GM10248 (cell line): ENCODE results near the gene ZNF574.
A peak's percentile ranks its signal among the peaks of the same experiment; 100 is the strongest.

ENCODE experiments used
- CTCF ChIA-PET: fragments of 300-600 bp; sonication (Branson Sonifier 250); formaldehyde crosslinking; extraction: SDS; loops from one replicate; lab custom pipeline; 2021; ENCODE audit warnings: antibody characterized with exemption; lab: Yijun Ruan, JAX
- POLR2A ChIA-PET: fragments of 350-650 bp; sonication (Branson Sonifier 250); formaldehyde crosslinking; extraction: SDS; loops from one replicate; lab custom pipeline; 2020; ENCODE audit warnings: antibody characterized with exemption; lab: Yijun Ruan, JAX
- DNase-seq: peaks from one replicate; pipeline ENCODE4 v3.0.0; 2012; ENCODE audit errors: extremely low spot score
- TF ChIP-seq, protein P1 (sequence below): IDR thresholded peaks from 2 replicates; pipeline ENCODE4 v1.5.1; 2012; ENCODE audit warnings: mild to moderate bottlenecking, low read depth; ENCODE audit errors: extremely low read depth, missing control alignments, control extremely low read depth

The ZNF574 gene

DNA sequence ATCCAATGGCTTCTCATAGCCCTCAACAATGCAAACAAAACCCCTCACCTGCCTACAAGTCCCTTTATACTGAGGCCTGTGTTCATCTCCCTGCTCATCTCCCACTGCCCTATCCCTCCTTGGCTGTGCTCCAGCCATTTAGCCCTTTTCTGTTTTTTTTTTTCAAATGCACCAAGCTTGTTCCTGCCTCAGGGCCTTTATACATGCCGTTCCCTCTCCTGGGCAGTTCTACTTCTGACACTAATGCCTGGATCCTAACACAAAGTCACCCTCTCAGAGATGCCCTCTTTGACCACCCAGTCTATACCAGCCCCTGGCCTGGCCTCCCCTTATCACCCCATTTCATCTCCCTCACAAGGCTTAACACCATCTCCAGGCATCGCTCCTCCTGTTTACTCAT, 26.9 kb downstream of the ZNF574 start:
- TF ChIP-seq, protein P1, sequence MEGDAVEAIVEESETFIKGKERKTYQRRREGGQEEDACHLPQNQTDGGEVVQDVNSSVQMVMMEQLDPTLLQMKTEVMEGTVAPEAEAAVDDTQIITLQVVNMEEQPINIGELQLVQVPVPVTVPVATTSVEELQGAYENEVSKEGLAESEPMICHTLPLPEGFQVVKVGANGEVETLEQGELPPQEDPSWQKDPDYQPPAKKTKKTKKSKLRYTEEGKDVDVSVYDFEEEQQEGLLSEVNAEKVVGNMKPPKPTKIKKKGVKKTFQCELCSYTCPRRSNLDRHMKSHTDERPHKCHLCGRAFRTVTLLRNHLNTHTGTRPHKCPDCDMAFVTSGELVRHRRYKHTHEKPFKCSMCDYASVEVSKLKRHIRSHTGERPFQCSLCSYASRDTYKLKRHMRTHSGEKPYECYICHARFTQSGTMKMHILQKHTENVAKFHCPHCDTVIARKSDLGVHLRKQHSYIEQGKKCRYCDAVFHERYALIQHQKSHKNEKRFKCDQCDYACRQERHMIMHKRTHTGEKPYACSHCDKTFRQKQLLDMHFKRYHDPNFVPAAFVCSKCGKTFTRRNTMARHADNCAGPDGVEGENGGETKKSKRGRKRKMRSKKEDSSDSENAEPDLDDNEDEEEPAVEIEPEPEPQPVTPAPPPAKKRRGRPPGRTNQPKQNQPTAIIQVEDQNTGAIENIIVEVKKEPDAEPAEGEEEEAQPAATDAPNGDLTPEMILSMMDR: no peak
- CTCF ChIA-PET: interaction anchor here (0.7 to 1.8 kb wide), 7 partner anchors 11 to 336 kb away, joined by 3 to 5 read pairs (median 4); partner anchors contain the start of gene POU2F2
- DNase-seq: no peak
- POLR2A ChIA-PET: no interaction called here

DNA sequence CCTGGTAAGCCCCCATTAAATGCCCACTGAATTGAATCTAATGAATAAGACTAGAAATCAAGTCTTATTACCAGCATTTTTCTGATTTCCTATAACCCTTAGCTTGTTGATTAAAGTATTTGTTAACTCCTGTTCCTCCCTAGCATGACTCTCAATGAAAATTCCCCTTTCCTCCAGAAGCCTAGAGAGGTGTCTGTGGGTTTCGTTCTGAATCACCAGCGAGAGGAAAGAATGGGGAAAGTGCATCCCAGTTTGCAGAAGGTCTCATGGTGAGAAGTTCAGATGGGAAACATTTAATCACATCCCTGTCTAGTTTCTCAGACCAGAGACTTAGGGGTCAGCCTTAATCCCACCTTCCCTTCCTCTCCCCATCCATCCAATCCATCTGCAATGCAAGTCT, 29.4 kb downstream of the ZNF574 start:
- TF ChIP-seq, protein P1: no peak
- POLR2A ChIA-PET: no interaction called here
- no peak for DNase-seq
- CTCF ChIA-PET: interaction anchor here (1.2 to 2.1 kb wide), 3 partner anchors 11 to 79 kb away, joined by 4 to 5 read pairs (median 5); partner anchors contain the start of gene POU2F2

DNA sequence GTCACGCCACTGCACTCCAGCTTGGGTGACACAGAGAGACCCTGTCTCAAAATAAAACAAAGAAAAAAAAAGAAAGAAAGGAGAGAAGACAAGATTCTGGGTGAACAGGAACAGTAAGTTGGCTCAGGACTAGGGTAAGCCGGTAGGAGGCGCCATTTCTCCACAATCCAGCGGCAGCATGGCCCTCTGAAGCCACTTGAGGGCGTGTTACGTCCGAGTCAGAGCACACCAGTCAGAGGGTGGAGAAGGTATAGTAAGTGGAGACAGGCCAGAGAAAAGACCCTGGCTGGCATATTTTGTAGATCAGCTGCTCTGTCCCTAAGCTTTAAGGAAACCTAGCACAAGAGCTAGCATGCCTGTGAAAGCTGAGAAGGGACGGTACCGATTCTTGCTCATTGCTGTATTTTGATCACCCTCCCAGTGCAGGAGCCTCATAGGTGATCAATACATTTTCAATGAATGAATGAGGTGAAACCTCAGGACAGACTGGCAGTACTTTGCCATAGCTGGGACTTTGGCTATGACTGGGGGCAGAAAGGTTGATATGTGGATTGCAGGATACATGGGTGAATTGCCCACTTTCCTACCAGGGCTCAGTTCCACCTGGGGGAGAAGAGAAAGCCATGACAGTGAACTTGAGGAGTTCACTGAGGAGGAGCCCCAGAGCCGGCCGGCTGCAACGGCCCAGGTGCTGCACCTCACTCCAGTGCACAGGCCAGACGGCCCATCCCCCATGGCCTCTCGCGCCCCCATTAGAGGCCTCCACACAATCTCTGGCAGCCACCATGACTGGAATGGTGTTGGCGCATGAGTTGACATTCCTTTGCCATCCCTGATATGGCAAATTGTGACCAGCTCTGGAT, 32.8 kb downstream of the ZNF574 start:
- CTCF ChIA-PET: interaction anchor here (0.6 to 5.1 kb wide), 41 partner anchors 8 to 332 kb away, joined by 3 to 80 read pairs (median 7); partner anchors contain the start of genes POU2F2 and ZNF574
- DNase-seq: peak; percentile 88
- POLR2A ChIA-PET: interaction anchor here (1.3 kb wide), 1 partner anchor 14 kb away, joined by 4 read pairs; no protein-coding TSS in a partner anchor
- TF ChIP-seq, protein P1: peak; percentile 100

DNA sequence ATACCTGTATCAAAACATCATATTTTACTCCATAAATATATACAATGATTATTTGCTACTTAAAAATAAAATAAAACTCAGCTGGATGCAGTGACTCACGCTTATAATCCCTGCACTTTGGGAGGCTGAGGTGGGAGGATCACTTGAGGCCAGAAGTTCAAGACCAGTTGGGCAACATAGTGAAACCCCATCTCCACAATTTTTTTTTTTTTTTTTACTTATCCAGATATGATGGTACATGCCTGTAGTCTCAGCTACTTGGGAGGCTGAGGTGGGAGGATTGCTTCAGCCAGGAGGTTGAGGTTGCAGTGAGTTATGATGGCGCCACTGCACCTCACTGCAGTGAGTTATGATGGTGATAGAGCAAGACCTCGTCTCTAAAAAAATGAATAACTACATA, 33.9 kb downstream of the ZNF574 start:
- TF ChIP-seq, protein P1: no peak
- DNase-seq: no peak
- POLR2A ChIA-PET: interaction anchor here (1.3 kb wide), 1 partner anchor 13 kb away, joined by 4 read pairs; no protein-coding TSS in a partner anchor
- CTCF ChIA-PET: interaction anchor here (1.4 to 5.1 kb wide), 11 partner anchors 9 to 177 kb away, joined by 3 to 80 read pairs (median 21); partner anchors contain the start of genes POU2F2 and ZNF574

DNA sequence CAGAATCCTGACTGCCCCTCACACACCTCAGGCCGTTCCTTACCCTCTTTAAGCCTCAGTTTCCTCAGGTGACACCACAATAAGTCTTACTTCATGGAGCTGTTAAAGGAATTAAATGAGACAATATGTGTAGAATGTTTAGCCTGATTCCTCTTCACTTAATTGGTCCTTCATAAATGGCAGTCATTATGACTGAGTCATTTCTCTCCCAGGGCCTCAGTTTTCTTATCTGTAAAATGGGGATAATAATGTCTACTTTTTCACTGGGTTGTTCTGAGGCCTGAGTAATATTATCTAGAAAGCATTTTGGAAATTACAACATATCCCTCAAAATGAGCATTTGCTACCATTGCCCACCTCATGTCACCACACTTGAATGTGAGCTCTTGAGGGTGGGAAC, 34.7 kb downstream of the ZNF574 start:
- POLR2A ChIA-PET: interaction anchor here (1.0 kb wide), 1 partner anchor 251 kb away, joined by 3 read pairs; the partner anchor contains the start of gene RPS19
- TF ChIP-seq, protein P1: no peak
- DNase-seq: no peak
- CTCF ChIA-PET: interaction anchor here (0.9 to 5.1 kb wide), 8 partner anchors 11 to 328 kb away, joined by 3 to 66 read pairs (median 12); partner anchors contain the start of gene POU2F2

DNA sequence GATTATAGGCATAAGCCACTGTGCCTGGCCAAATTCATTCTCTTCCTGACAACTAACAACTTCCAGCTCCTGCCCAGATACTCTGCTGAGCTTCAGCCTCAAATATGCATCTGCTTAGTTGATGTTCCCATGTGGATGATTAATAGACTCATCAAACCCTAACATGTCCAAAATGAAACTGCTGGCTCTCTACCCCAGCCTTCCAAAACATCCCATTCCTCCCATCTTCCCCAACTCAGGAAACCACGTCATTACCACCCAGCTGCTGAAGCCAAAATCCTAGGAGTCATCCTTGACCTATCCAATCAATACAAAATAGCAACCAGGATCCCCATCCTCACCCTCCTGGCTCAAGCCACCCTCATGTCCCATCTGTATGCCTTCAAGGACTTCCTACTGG, 35.4 kb downstream of the ZNF574 start:
- CTCF ChIA-PET: interaction anchor here (0.9 to 5.1 kb wide), 7 partner anchors 12 to 327 kb away, joined by 3 to 66 read pairs (median 5); partner anchors contain the start of gene POU2F2
- no peak for DNase-seq
- POLR2A ChIA-PET: interaction anchor here (1.0 kb wide), 1 partner anchor 252 kb away, joined by 3 read pairs; the partner anchor contains the start of gene RPS19
- TF ChIP-seq, protein P1: no peak
